Activated naive CD8-positive, alpha-beta T cell treated with anti-CD3 and anti-CD28 coated beads, Interleukin-2, amount 50 U/mL, for 24 hours (primary cell): ENCODE data around the gene HSF5.
"Not testable (repeated sequence)": the region's sequence is repeated elsewhere in the genome, so short reads cannot be mapped to it uniquely, and the experiment has no call there.

Experiments used
- ATAC-seq: fragments of 150-1000 bp; cut with Tn5 transposase; one replicate; pipeline ENCODE4 v1.10.0; 2021
- DNase-seq: peaks from one replicate; pipeline ENCODE4 v3.0.0; 2021
- H3K27ac Mint-ChIP-seq: one replicate; pipeline ENCODE4 v1.8.0; 2021; ENCODE audit warnings: mild to moderate bottlenecking, mixed read lengths
- H3K27me3 Mint-ChIP-seq: one replicate; pipeline ENCODE4 v1.8.0; 2021; ENCODE audit warnings: mixed read lengths
- H3K36me3 Mint-ChIP-seq: one replicate; pipeline ENCODE4 v1.8.0; 2021; ENCODE audit warnings: low read depth, mixed read lengths
- H3K4me1 Mint-ChIP-seq: one replicate; pipeline ENCODE4 v1.8.0; 2021; ENCODE audit warnings: mixed read lengths
- H3K4me3 Mint-ChIP-seq: one replicate; pipeline ENCODE4 v1.8.0; 2021; ENCODE audit warnings: mild to moderate bottlenecking, moderate library complexity, mixed read lengths
- H3K9me3 Mint-ChIP-seq: one replicate; pipeline ENCODE4 v1.8.0; 2021; ENCODE audit warnings: mixed read lengths

Gene HSF5

GRCh38 chr17:58508341-58509067, 20.3 kb upstream of the HSF5 start:
- no peak overlapping the region for H3K27ac Mint-ChIP-seq

GRCh38 chr17:58507123-58507634, 19.0 kb upstream of the HSF5 start:
- peaks cover 70% of the 10 kb centered on the region for H3K36me3 Mint-ChIP-seq
- H3K27ac Mint-ChIP-seq: no peak overlapping the region

More at GRCh38 chr17:58508341-58509067, 20.3 kb upstream of the HSF5 start:
- peaks cover 25% of the 10 kb centered on the region for H3K4me1 Mint-ChIP-seq
- no peak for ATAC-seq
- H3K36me3 Mint-ChIP-seq: peaks cover 69% of the 10 kb centered on the region
- no peaks in the 10 kb centered on the region for H3K27me3 Mint-ChIP-seq
- DNase-seq: no peak
- no peak overlapping the region for H3K4me3 Mint-ChIP-seq
- H3K9me3 Mint-ChIP-seq: no peaks in the 10 kb centered on the region

GRCh38 chr17:58506354-58507080, 18.3 kb upstream of the HSF5 start:
- ATAC-seq (no peak), DNase-seq (no peak)
- Mint-ChIP-seq H3K4me1 (peaks cover 14% of the 10 kb centered on the region), H3K27ac (peak overlapping the region; percentile 22), H3K27me3 (no peaks in the 10 kb centered on the region), H3K9me3 (no peaks in the 10 kb centered on the region), H3K4me3 (no peak overlapping the region), H3K36me3 (peaks cover 66% of the 10 kb centered on the region)

More at GRCh38 chr17:58507123-58507634, 19.0 kb upstream of the HSF5 start:
- ATAC-seq (no peak), DNase-seq (no peak)
- Mint-ChIP-seq H3K27me3 (no peaks in the 10 kb centered on the region), H3K9me3 (no peaks in the 10 kb centered on the region), H3K4me3 (no peak overlapping the region), H3K4me1 (peaks cover 17% of the 10 kb centered on the region)

GRCh38 chr17:58504826-58505351, 16.7 kb upstream of the HSF5 start:
- DNase-seq (no peak), ATAC-seq (peak; percentile 20)
- peaks cover 51% of the 10 kb centered on the region for H3K36me3 Mint-ChIP-seq
- H3K4me1 Mint-ChIP-seq: peaks cover 6% of the 10 kb centered on the region
- H3K9me3 Mint-ChIP-seq: no peaks in the 10 kb centered on the region
- H3K27me3 Mint-ChIP-seq: no peaks in the 10 kb centered on the region
- no peak overlapping the region for H3K4me3 Mint-ChIP-seq
- no peak overlapping the region for H3K27ac Mint-ChIP-seq

GRCh38 chr17:58503866-58504265, 15.7 kb upstream of the HSF5 start:
- Mint-ChIP-seq H3K9me3 (no peaks in the 10 kb centered on the region), H3K4me1 (peaks cover 6% of the 10 kb centered on the region), H3K4me3 (no peak overlapping the region), H3K27me3 (no peaks in the 10 kb centered on the region), H3K27ac (no peak overlapping the region), H3K36me3 (peaks cover 50% of the 10 kb centered on the region)
- DNase-seq (no peak), ATAC-seq (no peak)

GRCh38 chr17:58503134-58503533, 14.9 kb upstream of the HSF5 start:
- not testable (repeated sequence) for H3K27me3 Mint-ChIP-seq, H3K9me3 Mint-ChIP-seq, H3K27ac Mint-ChIP-seq, H3K4me3 Mint-ChIP-seq, DNase-seq, ATAC-seq, H3K4me1 Mint-ChIP-seq
- peaks cover 51% of the 10 kb centered on the region for H3K36me3 Mint-ChIP-seq

GRCh38 chr17:58501451-58501850, 13.2 kb upstream of the HSF5 start:
- H3K9me3 Mint-ChIP-seq: no peaks in the 10 kb centered on the region
- peaks cover 46% of the 10 kb centered on the region for H3K36me3 Mint-ChIP-seq
- H3K27me3 Mint-ChIP-seq: no peaks in the 10 kb centered on the region

GRCh38 chr17:58498177-58498828, 10.1 kb upstream of the HSF5 start:
- no peak for ATAC-seq
- DNase-seq: no peak
- peaks cover 58% of the 10 kb centered on the region for H3K36me3 Mint-ChIP-seq
- H3K4me1 Mint-ChIP-seq: peaks cover 7% of the 10 kb centered on the region
- no peaks in the 10 kb centered on the region for H3K9me3 Mint-ChIP-seq
- H3K27ac Mint-ChIP-seq: no peak overlapping the region
- H3K4me3 Mint-ChIP-seq: no peak overlapping the region
- H3K27me3 Mint-ChIP-seq: no peaks in the 10 kb centered on the region

More at GRCh38 chr17:58501451-58501850, 13.2 kb upstream of the HSF5 start:
- no peak for ATAC-seq
- Mint-ChIP-seq H3K4me3 (no peak overlapping the region), H3K4me1 (peaks cover 6% of the 10 kb centered on the region), H3K27ac (no peak overlapping the region)
- DNase-seq: no peak

- Mint-ChIP-seq H3K4me3 (no peak overlapping the region), H3K9me3 (no peaks in the 10 kb centered on the region), H3K4me1 (peaks cover 25% of the 10 kb centered on the region), H3K27ac (peak overlapping the region; percentile 86), H3K27me3 (no peaks in the 10 kb centered on the region), H3K36me3 (peaks cover 84% of the 10 kb centered on the region)
- DNase-seq (no peak), ATAC-seq (no peak)
Measured at GRCh38 chr17:58493506-58493905, 5.3 kb upstream of the HSF5 start.

- peak overlapping the region; percentile 86 for H3K27ac Mint-ChIP-seq
- H3K4me3 Mint-ChIP-seq: no peak overlapping the region
- peaks cover 26% of the 10 kb centered on the region for H3K4me1 Mint-ChIP-seq
- H3K27me3 Mint-ChIP-seq: no peaks in the 10 kb centered on the region
- peak; percentile 97 for ATAC-seq
- peaks cover 82% of the 10 kb centered on the region for H3K36me3 Mint-ChIP-seq
- DNase-seq: no peak
- no peaks in the 10 kb centered on the region for H3K9me3 Mint-ChIP-seq
Measured at GRCh38 chr17:58492238-58493121, 4.3 kb upstream of the HSF5 start.

- H3K27me3 Mint-ChIP-seq: no peaks in the 10 kb centered on the region
- no peak for DNase-seq
- peaks cover 77% of the 10 kb centered on the region for H3K36me3 Mint-ChIP-seq
- no peak overlapping the region for H3K27ac Mint-ChIP-seq
- peaks cover 29% of the 10 kb centered on the region for H3K4me1 Mint-ChIP-seq
- no peak overlapping the region for H3K4me3 Mint-ChIP-seq
- H3K9me3 Mint-ChIP-seq: no peaks in the 10 kb centered on the region
- ATAC-seq: no peak
Measured at GRCh38 chr17:58491510-58492045, 3.4 kb upstream of the HSF5 start.

- H3K36me3 Mint-ChIP-seq: peaks cover 52% of the 10 kb centered on the region
- H3K27me3 Mint-ChIP-seq: no peaks in the 10 kb centered on the region
- H3K27ac Mint-ChIP-seq: peak overlapping the region; percentile 42
- H3K4me1 Mint-ChIP-seq: peaks cover 27% of the 10 kb centered on the region
- no peaks in the 10 kb centered on the region for H3K9me3 Mint-ChIP-seq
- no peak for ATAC-seq
- H3K4me3 Mint-ChIP-seq: peak overlapping the region; percentile 38
- DNase-seq: no peak
Measured at GRCh38 chr17:58488428-58488890, 251 bp upstream of the HSF5 start.

- peaks cover 21% of the 10 kb centered on the region for H3K36me3 Mint-ChIP-seq
- no peaks in the 10 kb centered on the region for H3K27me3 Mint-ChIP-seq
- DNase-seq (no peak), ATAC-seq (no peak)
- no peaks in the 10 kb centered on the region for H3K9me3 Mint-ChIP-seq
- H3K4me1 Mint-ChIP-seq: peaks cover 11% of the 10 kb centered on the region
- H3K27ac Mint-ChIP-seq: no peak overlapping the region
- no peak overlapping the region for H3K4me3 Mint-ChIP-seq
Measured at GRCh38 chr17:58484600-58484999, 3.6 kb downstream of the HSF5 start.
